ENCODE measurements around the gene LAPTM4A. TPM values are rescaled to one million over a fixed set of nuclear protein-coding genes. Genes with fewer than 3 reads are reported as not detected.

LAPTM4A gene
- total RNA-seq, 1 experiment from 2014 or later = 160 TPM

- no peak for TF ChIP-seq CTCF (IDR thresholded peaks at IDR 0.05; ENCODE audit: unreplicated experiment)
- Mint-ChIP-seq H3K9me3 (ENCODE audit: unreplicated experiment) (no peaks in the 10 kb centered on the region), H3K27ac (ENCODE audit: low read depth, unreplicated experiment) (no peak overlapping the region), H3K36me3 (ENCODE audit: insufficient read depth, unreplicated experiment) (no peaks in the 10 kb centered on the region), H3K27me3 (ENCODE audit: insufficient read depth, unreplicated experiment) (no peaks in the 10 kb centered on the region), H3K4me3 (ENCODE audit: unreplicated experiment) (no peak overlapping the region), H3K4me1 (ENCODE audit: insufficient read depth, unreplicated experiment) (no peaks in the 10 kb centered on the region)
- POLR2A ChIA-PET = interaction anchor here (0.8 to 1.1 kb wide), 2 partner anchors 11 to 30 kb away, joined by 3 to 6 read pairs; partner anchors contain the start of gene LAPTM4A
- BruUV-seq (replicated peaks) = no TSS peak
- DNase-seq (ENCODE audit: unreplicated experiment) = no peak
- CTCF ChIA-PET = interaction anchor here (0.6 to 1.1 kb wide), 5 partner anchors 11 to 1420 kb away, joined by 3 to 6 read pairs (median 3); no protein-coding TSS in a partner anchor
- intact Hi-C loops (cut with micrococcal nuclease) = no loop called here
These were observed 30.4 kb upstream of the LAPTM4A start for GRCh38 chr2:20081841-20082240.

- intact Hi-C loops (cut with micrococcal nuclease) = no loop called here
These were observed 29.5 kb upstream of the LAPTM4A start for GRCh38 chr2:20080839-20081415.

DNA sequence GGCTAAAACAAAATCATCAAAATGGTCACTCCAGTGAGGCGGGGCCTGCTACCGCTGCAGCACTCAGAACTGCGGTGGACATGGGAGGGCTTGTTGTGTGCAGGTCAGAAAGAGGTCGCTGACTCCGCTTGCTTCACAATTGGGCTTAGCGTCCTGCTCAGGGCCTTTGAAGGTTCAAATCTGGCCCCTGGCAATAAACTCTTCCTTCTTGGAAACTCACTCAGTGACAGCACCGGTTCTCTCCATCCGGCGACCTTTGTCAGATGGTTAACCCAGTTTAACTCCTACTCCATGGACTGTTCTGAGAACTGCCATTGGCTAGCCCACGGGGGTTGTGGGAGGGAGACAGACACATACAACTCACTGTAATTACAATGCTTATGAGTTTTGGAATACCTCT lies 29.0 kb upstream of the LAPTM4A start:
- H3K27me3 Mint-ChIP-seq (ENCODE audit: insufficient read depth, unreplicated experiment) = no peaks in the 10 kb centered on the region

More at GRCh38 chr2:20080839-20081415, 29.5 kb upstream of the LAPTM4A start:
- Mint-ChIP-seq H3K36me3 (ENCODE audit: insufficient read depth, unreplicated experiment) (no peaks in the 10 kb centered on the region), H3K27ac (ENCODE audit: low read depth, unreplicated experiment) (no peak overlapping the region), H3K4me1 (ENCODE audit: insufficient read depth, unreplicated experiment) (no peaks in the 10 kb centered on the region), H3K27me3 (ENCODE audit: insufficient read depth, unreplicated experiment) (no peaks in the 10 kb centered on the region), H3K9me3 (ENCODE audit: unreplicated experiment) (no peaks in the 10 kb centered on the region), H3K4me3 (ENCODE audit: unreplicated experiment) (no peak overlapping the region)
- no peak for TF ChIP-seq CTCF (IDR thresholded peaks at IDR 0.05; ENCODE audit: unreplicated experiment)
- CTCF ChIA-PET = interaction anchor here (0.6 to 4.0 kb wide), 2 partner anchors 65 to 125 kb away, joined by 3 to 17 read pairs; no protein-coding TSS in a partner anchor
- DNase-seq (ENCODE audit: unreplicated experiment) = no peak
- POLR2A ChIA-PET = no interaction called here
- BruUV-seq (replicated peaks) = no TSS peak

More for the DNA sequence above, 29.0 kb upstream of the LAPTM4A start:
- no TSS peak for BruUV-seq (replicated peaks)
- Mint-ChIP-seq H3K36me3 (ENCODE audit: insufficient read depth, unreplicated experiment) (no peaks in the 10 kb centered on the region), H3K4me3 (ENCODE audit: unreplicated experiment) (no peak overlapping the region), H3K9me3 (ENCODE audit: unreplicated experiment) (no peaks in the 10 kb centered on the region), H3K27ac (ENCODE audit: low read depth, unreplicated experiment) (no peak overlapping the region), H3K4me1 (ENCODE audit: insufficient read depth, unreplicated experiment) (no peaks in the 10 kb centered on the region)
- POLR2A ChIA-PET = no interaction called here
- intact Hi-C loops (cut with micrococcal nuclease) = no loop called here
- CTCF ChIA-PET = interaction anchor here (4.0 kb wide), 1 partner anchor 65 kb away, joined by 17 read pairs; no protein-coding TSS in a partner anchor
- DNase-seq (ENCODE audit: unreplicated experiment) = no peak
- no peak for TF ChIP-seq CTCF (IDR thresholded peaks at IDR 0.05; ENCODE audit: unreplicated experiment)

Measured in MCF 10A (cell line).